Transverse colon (tissue), 3 donors: ENCODE results near the gene SNPH.

Experiments
- POLR2A ChIP-seq: fragments of 450-650 bp; IDR thresholded peaks from one replicate; pipeline ENCODE4 v1.6.1; 2016; ENCODE audit warnings: antibody characterized with exemption, mild to moderate bottlenecking, moderate library complexity
- TF ChIP-seq, protein P1 (sequence below), 5 experiments: fragments of 200-600 bp in 3 of 5; fragments of 450-650 bp in 2 of 5; sonication (generic) in 3 of 5; IDR thresholded peaks; 1 replicate in 2 of 5; 2 replicates in 3 of 5; pipeline ENCODE4 v1.5.1; 2016 to 2017; ENCODE audit warnings: antibody characterized with exemption in 5 of 5, inconsistent platforms in 3 of 5, mild to moderate bottlenecking in 2 of 5, moderate library complexity in 1 of 5

- TF ChIP-seq, protein P1, sequence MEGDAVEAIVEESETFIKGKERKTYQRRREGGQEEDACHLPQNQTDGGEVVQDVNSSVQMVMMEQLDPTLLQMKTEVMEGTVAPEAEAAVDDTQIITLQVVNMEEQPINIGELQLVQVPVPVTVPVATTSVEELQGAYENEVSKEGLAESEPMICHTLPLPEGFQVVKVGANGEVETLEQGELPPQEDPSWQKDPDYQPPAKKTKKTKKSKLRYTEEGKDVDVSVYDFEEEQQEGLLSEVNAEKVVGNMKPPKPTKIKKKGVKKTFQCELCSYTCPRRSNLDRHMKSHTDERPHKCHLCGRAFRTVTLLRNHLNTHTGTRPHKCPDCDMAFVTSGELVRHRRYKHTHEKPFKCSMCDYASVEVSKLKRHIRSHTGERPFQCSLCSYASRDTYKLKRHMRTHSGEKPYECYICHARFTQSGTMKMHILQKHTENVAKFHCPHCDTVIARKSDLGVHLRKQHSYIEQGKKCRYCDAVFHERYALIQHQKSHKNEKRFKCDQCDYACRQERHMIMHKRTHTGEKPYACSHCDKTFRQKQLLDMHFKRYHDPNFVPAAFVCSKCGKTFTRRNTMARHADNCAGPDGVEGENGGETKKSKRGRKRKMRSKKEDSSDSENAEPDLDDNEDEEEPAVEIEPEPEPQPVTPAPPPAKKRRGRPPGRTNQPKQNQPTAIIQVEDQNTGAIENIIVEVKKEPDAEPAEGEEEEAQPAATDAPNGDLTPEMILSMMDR (IDR thresholded peaks at IDR 0.05): no peak
- no peak for TF ChIP-seq POLR2A
Measured at GRCh38 chr20:1254254-1254653, 11.8 kb upstream of the SNPH start.
